Liver (tissue), 4 donors: ENCODE measurements around the gene STOML3. TPM values are rescaled to one million over a fixed set of nuclear protein-coding genes. Genes with fewer than 3 reads are reported as not detected.

Source experiments
- polyA plus RNA-seq, 2 donors: library from polyadenylated mRNA; stranded (reverse) in 1 of 2; unstranded in 1 of 2; fragments of 200-250 nt in 1 of 2; fragments of >200 nt in 1 of 2; fragmentation: Nextera tagmentation in 1 of 2; extraction: Ambion mirVana in 1 of 2; gene quantifications; one replicate each; pipeline versions ENCODE4 v1.2.1 to v1.2.3, GENCODE V29; 2013 to 2015
- total RNA-seq, 2 donors: library from RNA; depleted of rRNA; stranded (reverse); fragments of >200 nt; gene quantifications; one replicate each; pipeline ENCODE4 v1.2.3, GENCODE V29; 2014
- donor health status: healthy.
- donor health status: healthy.
- donor health status: healthy.

Gene STOML3
- total and polyA plus RNA-seq, 4 donors: not detected

Other genes with a start within 250 kb of the STOML3 start
- 10 to 100 TPM; 11.1 to 11.3 TPM for gene PROSER1, start 47.3 kb upstream of the STOML3 start, total RNA-seq
- gene PROSER1, start 47.3 kb upstream of the STOML3 start, polyA plus RNA-seq: 1 to 10 TPM; 3.0 to 3.5 TPM
- gene NHLRC3, start 47.6 kb upstream of the STOML3 start, total RNA-seq: 10 to 100 TPM; 16.2 TPM
- gene NHLRC3, start 47.6 kb upstream of the STOML3 start, polyA plus RNA-seq: 1 to 10 TPM; 8.4 to 9.3 TPM